ENCODE measurements around the gene CUZD1. TPM values are rescaled to one million over a fixed set of nuclear protein-coding genes. Genes with fewer than 3 reads are reported as not detected.

CUZD1 gene
- total RNA-seq, 1 experiment from 2014 or later, result 1.8 TPM

DNA sequence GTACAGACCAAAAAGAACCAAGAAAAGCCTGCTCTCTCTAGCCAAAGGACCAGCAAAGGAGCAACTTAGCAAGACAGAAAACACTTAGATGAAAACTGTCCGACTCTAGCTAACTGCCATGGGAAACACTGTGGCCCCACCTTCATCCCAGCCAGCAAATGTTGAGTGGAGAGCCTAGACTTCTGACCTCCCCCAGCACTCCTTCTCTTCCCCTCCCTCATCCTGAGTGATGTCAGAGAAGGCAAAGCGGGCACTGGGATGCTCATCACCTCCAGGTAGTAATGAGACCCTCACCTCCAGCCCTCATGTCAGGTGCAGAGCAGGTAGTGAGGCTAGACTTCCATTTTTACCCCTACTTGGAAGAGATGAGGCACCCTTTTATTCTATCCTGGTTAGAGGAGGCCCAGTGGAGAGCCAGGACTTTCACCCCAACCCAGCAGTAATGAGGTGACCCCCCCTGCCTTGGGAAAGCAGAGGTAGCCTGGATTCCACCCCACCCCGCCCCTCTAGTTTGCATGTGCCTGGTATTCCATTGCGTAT lies 16.9 kb downstream of the CUZD1 start:
- no peak for DNase-seq (ENCODE audit: low spot score)
- in situ Hi-C loops (cut with HindIII; ENCODE audit: low sequenced_read_pairs), result no loop called here

DNA sequence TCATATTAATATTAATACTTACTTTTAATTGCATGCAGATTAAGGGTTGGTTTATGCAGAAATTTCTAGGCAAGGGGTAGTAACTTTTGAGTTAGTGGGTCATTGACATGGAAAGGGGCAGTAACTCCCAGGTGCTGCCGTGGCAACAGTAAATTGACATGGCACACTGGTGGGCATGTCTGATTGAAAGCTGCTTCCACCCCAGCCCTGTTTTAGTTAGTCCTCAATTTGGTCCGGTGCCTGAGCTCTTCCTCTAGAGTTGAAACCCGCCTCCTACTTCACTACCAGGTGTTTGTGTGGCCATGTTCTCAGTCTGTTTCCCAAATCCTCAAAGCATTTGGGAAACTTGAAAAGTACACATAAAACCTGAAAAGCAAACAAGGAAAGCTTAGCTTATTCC lies 18.4 kb downstream of the CUZD1 start:
- in situ Hi-C loops (cut with HindIII; ENCODE audit: low sequenced_read_pairs), result no loop called here
- no peak for DNase-seq (ENCODE audit: low spot score)

DNA sequence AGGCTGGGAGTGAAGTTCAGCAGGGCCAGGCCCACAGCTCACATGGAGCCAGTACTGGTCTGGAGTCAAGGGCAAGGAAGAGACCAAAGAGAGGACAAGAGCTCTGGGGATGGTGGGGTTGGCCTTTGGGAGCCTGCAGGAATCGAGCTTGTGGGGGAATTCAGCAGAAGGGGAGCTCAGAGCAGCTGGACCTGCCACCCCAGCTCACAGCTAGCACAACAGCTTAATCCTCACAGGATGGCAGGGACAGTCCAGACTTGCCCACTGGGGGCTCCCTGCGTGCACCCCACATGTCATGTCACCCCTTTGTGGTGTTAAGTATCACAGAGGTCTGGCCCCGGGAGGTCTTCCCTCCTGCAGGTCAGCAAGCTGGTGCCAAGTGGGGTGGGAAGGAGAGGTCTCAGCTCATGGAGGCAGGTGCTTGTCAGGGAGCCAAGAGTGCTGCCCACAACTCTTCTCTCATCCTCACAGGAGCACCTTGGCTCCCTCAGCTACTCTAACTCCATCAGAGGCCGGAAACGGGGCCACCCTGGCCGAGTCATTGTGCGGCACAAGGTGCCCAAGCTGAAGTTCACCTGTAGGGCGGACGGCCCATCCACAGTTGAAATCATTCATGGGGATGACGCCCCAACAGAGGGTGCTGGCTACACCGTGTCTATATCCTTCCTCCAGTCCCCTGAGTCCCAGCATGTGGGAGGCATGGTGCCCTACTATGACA lies 22.5 kb downstream of the CUZD1 start:
- in situ Hi-C loops (cut with HindIII; ENCODE audit: low sequenced_read_pairs), result no loop called here
- no peak for DNase-seq (ENCODE audit: low spot score)

DNA sequence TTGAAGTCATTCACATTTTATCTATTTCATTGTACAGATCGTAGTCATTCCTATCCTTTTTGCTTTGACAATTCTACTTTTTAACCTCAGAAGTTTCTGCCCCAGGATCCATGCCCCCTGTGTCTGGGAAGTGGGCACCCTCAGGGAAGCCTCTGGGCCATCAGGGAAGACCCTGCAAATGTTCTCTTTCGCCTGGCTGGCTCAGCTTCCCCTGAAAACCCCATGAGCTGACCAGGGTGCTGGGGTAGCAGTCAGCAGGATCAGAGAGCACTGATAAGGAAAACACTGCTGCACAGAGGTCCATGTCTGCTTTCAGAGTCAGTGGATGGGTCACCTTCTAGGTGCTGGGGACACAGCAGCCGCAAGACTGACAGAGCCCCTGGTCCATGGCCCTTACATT lies 23.8 kb downstream of the CUZD1 start:
- no peak for DNase-seq (ENCODE audit: low spot score)
- in situ Hi-C loops (cut with HindIII; ENCODE audit: low sequenced_read_pairs), result no loop called here

DNA sequence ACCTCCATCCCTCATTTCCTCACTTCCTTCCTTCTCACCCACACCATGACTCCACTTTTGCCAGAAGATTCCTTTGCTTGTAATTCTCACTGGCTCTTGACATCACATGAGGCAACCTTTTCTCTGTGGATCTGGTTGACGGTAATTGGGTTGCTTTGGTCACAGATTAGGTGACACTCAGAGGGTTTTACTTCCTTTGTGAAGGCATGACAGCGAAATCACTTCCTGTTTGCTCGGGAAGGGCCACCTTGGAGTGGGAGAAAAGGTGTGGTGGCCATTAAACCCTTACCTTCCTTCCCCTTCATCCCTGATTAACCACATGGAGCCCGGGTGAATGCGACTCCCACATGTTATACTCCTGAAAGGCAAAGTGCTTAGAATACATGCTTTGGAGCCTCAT lies 30.2 kb downstream of the CUZD1 start:
- DNase-seq (ENCODE audit: low spot score), result no peak

DNA sequence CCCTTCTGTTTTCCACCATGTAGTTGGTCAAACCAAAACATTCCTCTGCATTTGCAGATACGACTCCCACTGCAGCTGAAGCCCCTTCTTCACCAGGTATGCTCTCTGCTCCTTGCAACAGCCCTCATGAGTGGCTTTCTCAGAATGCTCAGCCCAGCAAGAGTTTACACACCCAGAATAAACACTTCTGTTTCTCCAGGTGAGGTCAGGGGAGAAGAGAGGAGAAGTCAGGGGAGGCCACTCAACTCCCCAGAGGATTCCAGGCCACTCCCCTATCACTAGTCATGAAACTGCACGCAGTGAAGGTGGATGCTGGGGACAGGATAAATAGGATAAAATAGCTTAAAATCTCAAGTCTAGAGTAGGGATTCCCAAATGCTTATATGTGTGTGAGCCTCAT lies 31.2 kb downstream of the CUZD1 start:
- no peak for DNase-seq (ENCODE audit: low spot score)
- in situ Hi-C loops (cut with HindIII; ENCODE audit: low sequenced_read_pairs), result no loop called here

More for the DNA sequence above, 30.2 kb downstream of the CUZD1 start:
- in situ Hi-C loops (cut with HindIII; ENCODE audit: low sequenced_read_pairs), result no loop called here

DNA sequence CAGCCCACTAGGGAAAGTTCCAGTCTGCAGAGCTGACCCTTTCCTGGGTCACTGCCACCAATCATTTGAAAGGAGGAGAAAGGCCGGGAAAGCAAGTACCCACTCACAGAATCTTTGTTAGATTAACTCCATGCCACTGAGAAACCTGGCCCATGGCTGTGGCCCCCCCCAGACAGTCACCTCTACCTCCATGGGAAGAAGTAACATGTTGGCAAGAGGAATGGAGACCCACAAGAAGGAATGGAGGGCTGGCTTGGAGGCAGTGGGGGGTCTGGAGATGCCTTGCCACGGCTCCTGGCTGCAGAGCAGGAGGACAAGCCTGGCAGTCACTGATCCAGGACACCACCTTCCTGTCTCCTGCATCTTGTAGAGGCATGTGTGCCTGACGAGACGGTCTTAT lies 32.9 kb downstream of the CUZD1 start:
- in situ Hi-C loops (cut with HindIII; ENCODE audit: low sequenced_read_pairs), result no loop called here
- no peak for DNase-seq (ENCODE audit: low spot score)

DNA sequence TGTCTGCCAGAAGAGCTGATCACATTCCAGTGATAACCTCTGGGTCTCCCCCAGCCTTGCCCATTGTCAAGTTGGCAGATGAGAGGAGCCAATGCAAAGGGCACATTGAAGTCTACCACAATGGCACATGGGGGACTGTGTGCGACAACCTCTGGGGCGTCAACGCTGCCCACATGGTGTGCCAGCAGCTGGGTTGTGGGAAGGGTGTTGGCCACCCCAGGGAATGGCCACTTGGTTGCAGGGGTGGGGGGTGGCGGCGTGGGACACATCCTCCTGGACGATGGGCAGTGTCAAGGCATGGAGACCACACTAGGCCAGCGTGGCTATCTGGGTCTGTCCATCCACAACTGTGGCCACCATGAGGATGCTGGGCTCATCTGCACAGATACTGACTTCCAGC lies 43.4 kb downstream of the CUZD1 start:
- in situ Hi-C loops (cut with HindIII; ENCODE audit: low sequenced_read_pairs), result no loop called here
- no peak for DNase-seq (ENCODE audit: low spot score)

DNA sequence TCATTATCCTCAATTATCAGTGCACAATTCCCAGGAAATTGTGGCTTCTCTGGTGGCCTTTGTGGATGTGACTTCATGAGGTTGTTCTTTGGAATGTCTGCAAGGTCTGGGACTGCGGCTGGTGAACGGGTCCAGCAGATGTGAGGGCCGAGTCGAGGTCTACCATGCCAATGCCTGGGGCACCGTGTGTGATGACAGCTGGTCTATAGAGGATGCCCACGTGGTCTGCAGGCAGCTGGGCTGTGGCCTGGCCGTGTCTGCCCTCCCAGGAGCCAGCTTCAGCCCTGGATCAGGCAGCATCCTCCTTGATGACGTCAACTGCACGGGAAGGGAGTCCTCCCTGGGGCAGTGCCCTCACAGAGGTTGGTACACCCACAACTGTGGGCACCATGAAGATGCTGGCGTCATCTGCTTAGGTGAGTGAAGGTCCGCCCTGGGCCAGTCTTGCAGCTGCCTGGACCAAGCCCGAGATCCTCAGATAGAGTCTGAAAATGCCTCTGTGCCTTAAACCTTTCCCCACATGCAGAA lies 46.9 kb downstream of the CUZD1 start:
- in situ Hi-C loops (cut with HindIII; ENCODE audit: low sequenced_read_pairs), result no loop called here
- no peak for DNase-seq (ENCODE audit: low spot score)

DNA sequence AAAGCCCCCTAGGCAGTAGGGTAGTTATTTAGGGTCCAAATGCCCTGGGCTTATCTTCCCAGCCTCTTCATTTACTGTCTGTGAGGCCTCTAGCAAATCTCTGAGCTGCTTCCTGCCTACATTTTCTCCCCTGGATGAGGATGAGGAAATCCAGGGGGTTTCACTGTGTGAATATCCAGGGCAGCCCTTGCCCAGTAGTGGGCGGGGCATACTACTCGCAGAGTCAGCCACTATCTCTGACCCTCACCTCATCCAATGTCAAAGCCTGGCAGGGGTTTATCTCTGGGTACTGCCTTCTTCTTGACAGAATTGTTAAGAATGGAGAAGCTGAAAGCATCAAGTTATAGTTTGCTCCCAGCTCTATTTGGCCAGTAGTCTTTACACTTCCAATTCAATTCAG lies 48.9 kb downstream of the CUZD1 start:
- DNase-seq (ENCODE audit: low spot score), result no peak
- in situ Hi-C loops (cut with HindIII; ENCODE audit: low sequenced_read_pairs), result no loop called here

DNA sequence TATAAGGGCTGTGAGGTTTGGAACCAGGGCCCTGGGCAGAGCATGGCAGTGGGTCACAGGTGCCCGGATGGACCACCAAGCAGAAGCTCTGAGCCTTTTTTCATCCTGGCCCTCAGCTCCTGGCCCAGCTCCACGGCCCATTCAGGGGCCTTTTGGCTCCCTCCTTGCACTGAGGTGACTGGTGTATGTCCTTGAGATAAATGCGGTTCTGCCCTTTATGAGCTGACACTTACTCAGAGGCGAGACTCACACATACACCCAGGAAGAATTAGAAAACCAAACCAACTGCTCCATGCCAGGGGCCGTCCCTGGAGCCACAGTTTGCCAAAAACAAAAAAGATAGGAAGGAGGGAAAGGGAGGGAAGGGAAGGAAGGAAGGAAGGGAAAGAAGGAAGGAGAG lies 49.7 kb downstream of the CUZD1 start:
- in situ Hi-C loops (cut with HindIII; ENCODE audit: low sequenced_read_pairs), result no loop called here
- no peak for DNase-seq (ENCODE audit: low spot score)

DNA sequence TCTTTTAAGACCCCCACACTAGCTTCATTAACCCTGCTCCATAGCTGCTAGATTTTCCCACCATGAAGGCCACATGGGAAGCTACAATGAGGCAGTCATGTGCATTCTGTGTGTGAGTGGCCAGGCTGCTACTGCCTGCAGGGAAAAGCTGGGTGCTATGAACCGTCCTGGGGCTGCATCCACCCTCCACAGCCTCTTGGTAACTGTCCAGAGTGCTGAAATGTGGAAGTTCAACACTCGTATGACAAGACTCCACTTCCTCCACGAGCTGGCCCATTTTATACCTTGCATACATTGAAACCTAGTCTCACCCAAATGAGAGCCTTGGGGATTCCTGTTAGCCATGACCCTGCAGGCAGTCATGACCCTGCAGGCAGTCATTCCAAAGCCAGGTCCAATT lies 59.4 kb downstream of the CUZD1 start:
- in situ Hi-C loops (cut with HindIII; ENCODE audit: low sequenced_read_pairs), result no loop called here

DNA sequence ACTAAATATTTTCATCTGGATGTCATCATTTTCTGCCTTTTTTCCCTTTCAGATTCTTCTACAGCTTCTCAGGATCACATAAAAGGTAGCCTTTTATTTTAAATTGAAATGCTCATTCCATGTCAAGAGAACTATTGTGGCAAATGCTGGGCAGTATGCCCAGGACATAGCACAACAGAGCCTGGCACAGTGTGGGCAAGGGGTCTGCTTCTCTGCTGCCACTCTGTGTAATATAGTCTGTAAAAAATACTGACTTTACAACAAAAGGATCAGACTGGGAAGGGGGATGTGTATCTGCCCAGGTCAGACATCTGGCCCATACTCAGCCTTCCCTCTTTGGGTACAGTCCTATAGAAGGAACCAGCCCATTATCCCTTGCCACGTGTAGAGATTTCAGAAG lies 62.7 kb downstream of the CUZD1 start:
- in situ Hi-C loops (cut with HindIII; ENCODE audit: low sequenced_read_pairs), result no loop called here
- no peak for DNase-seq (ENCODE audit: low spot score)

More for the DNA sequence above, 59.4 kb downstream of the CUZD1 start:
- DNase-seq (ENCODE audit: low spot score), result no peak

Other genes with a start within 250 kb of the CUZD1 start
- not detected in 2 replicates for gene C10orf120, start 146.0 kb downstream of the CUZD1 start, total RNA-seq (2014; rRNA removed; shearing (Covaris generic))
- gene FAM24B, start 33.7 kb upstream of the CUZD1 start, total RNA-seq (2014; rRNA removed; shearing (Covaris generic)), result 2.6 and 4.3 TPM in 2 replicates
- not detected in 2 replicates for gene FAM24A, start 64.8 kb upstream of the CUZD1 start, total RNA-seq (2014; rRNA removed; shearing (Covaris generic))
- 7.8 and 7.9 TPM in 2 replicates for gene C10orf88, start 108.4 kb upstream of the CUZD1 start, total RNA-seq (2014; rRNA removed; shearing (Covaris generic))
- gene PSTK, start 134.5 kb upstream of the CUZD1 start, total RNA-seq (2014; rRNA removed; shearing (Covaris generic)), result 12.2 and 22.3 TPM in 2 replicates
- gene IKZF5, start 162.9 kb upstream of the CUZD1 start, total RNA-seq (2014; rRNA removed; shearing (Covaris generic)), result 0.49 and 1.0 TPM in 2 replicates
- 6.5 and 10.9 TPM in 2 replicates for gene ACADSB, start 163.1 kb upstream of the CUZD1 start, total RNA-seq (2014; rRNA removed; shearing (Covaris generic))